Measurements from ENCODE around the gene RHBDF1. TPM values are rescaled to one million over a fixed set of nuclear protein-coding genes. Genes with fewer than 3 reads are reported as not detected.

The RHBDF1 gene
- total and polyA plus RNA-seq, 2 experiments from 2014 or later: 22.6 to 24.5 TPM

GRCh38 chr16:100989-101388 is 28.6 kb upstream of the RHBDF1 start:
- peaks cover 3% of the 10 kb centered on the region for H3K27me3 Mint-ChIP-seq (ENCODE audit: insufficient read depth, low read depth, poor library complexity)
- H3K4me1 Mint-ChIP-seq: no peaks in the 10 kb centered on the region
- no peak overlapping the region for H3K4me2 ChIP-seq
- H3K27ac ChIP-seq (ENCODE audit: low read depth): no peak overlapping the region
- H3K27me3 ChIP-seq (ENCODE audit: insufficient read depth): no peaks in the 10 kb centered on the region
- no peak for DNase-seq (ENCODE audit: low spot score)
- 0 out of 2 replicates have a peak, but pooled peaks cover 6% of the 10 kb centered on the region for H3F3A ChIP-seq (replicated peaks; ENCODE audit: low read depth)
- H2AFZ ChIP-seq: no peak overlapping the region
- H3K4me3 Mint-ChIP-seq: no peak overlapping the region
- no peaks in the 10 kb centered on the region for H3K36me3 ChIP-seq (ENCODE audit: insufficient read depth)
- no peaks in the 10 kb centered on the region for H3K9me3 Mint-ChIP-seq
- H3K4me1 ChIP-seq (ENCODE audit: insufficient read depth): no peaks in the 10 kb centered on the region
- H3K79me2 ChIP-seq (replicated peaks; ENCODE audit: insufficient read depth): no peaks in the 10 kb centered on the region
- no peak for ATAC-seq
- no peaks in the 10 kb centered on the region for H3K36me3 Mint-ChIP-seq (ENCODE audit: low read depth)
- peaks cover 2% of the 10 kb centered on the region for H4K20me1 ChIP-seq (replicated peaks; ENCODE audit: insufficient read depth)
- H3K4me3 ChIP-seq: no peak overlapping the region
- TF ChIP-seq, protein P1, sequence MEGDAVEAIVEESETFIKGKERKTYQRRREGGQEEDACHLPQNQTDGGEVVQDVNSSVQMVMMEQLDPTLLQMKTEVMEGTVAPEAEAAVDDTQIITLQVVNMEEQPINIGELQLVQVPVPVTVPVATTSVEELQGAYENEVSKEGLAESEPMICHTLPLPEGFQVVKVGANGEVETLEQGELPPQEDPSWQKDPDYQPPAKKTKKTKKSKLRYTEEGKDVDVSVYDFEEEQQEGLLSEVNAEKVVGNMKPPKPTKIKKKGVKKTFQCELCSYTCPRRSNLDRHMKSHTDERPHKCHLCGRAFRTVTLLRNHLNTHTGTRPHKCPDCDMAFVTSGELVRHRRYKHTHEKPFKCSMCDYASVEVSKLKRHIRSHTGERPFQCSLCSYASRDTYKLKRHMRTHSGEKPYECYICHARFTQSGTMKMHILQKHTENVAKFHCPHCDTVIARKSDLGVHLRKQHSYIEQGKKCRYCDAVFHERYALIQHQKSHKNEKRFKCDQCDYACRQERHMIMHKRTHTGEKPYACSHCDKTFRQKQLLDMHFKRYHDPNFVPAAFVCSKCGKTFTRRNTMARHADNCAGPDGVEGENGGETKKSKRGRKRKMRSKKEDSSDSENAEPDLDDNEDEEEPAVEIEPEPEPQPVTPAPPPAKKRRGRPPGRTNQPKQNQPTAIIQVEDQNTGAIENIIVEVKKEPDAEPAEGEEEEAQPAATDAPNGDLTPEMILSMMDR (conservative IDR thresholded peaks at IDR 0.05; ENCODE audit: low read depth in 2 of 2): no peak
- TF ChIP-seq, protein P2, sequence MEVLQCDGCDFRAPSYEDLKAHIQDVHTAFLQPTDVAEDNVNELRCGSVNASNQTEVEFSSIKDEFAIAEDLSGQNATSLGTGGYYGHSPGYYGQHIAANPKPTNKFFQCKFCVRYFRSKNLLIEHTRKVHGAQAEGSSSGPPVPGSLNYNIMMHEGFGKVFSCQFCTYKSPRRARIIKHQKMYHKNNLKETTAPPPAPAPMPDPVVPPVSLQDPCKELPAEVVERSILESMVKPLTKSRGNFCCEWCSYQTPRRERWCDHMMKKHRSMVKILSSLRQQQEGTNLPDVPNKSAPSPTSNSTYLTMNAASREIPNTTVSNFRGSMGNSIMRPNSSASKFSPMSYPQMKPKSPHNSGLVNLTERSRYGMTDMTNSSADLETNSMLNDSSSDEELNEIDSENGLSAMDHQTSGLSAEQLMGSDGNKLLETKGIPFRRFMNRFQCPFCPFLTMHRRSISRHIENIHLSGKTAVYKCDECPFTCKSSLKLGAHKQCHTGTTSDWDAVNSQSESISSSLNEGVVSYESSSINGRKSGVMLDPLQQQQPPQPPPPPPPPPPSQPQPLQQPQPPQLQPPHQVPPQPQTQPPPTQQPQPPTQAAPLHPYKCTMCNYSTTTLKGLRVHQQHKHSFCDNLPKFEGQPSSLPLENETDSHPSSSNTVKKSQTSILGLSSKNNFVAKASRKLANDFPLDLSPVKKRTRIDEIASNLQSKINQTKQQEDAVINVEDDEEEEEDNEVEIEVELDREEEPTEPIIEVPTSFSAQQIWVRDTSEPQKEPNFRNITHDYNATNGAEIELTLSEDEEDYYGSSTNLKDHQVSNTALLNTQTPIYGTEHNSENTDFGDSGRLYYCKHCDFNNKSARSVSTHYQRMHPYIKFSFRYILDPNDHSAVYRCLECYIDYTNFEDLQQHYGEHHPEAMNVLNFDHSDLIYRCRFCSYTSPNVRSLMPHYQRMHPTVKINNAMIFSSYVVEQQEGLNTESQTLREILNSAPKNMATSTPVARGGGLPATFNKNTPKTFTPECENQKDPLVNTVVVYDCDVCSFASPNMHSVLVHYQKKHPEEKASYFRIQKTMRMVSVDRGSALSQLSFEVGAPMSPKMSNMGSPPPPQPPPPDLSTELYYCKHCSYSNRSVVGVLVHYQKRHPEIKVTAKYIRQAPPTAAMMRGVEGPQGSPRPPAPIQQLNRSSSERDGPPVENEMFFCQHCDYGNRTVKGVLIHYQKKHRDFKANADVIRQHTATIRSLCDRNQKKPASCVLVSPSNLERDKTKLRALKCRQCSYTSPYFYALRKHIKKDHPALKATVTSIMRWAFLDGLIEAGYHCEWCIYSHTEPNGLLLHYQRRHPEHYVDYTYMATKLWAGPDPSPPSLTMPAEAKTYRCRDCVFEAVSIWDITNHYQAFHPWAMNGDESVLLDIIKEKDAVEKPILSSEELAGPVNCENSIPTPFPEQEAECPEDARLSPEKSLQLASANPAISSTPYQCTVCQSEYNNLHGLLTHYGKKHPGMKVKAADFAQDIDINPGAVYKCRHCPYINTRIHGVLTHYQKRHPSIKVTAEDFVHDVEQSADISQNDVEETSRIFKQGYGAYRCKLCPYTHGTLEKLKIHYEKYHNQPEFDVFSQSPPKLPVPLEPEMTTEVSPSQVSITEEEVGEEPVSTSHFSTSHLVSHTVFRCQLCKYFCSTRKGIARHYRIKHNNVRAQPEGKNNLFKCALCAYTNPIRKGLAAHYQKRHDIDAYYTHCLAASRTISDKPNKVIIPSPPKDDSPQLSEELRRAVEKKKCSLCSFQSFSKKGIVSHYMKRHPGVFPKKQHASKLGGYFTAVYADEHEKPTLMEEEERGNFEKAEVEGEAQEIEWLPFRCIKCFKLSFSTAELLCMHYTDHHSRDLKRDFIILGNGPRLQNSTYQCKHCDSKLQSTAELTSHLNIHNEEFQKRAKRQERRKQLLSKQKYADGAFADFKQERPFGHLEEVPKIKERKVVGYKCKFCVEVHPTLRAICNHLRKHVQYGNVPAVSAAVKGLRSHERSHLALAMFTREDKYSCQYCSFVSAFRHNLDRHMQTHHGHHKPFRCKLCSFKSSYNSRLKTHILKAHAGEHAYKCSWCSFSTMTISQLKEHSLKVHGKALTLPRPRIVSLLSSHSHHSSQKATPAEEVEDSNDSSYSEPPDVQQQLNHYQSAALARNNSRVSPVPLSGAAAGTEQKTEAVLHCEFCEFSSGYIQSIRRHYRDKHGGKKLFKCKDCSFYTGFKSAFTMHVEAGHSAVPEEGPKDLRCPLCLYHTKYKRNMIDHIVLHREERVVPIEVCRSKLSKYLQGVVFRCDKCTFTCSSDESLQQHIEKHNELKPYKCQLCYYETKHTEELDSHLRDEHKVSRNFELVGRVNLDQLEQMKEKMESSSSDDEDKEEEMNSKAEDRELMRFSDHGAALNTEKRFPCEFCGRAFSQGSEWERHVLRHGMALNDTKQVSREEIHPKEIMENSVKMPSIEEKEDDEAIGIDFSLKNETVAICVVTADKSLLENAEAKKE (CRISPR knock-in tag; IDR thresholded peaks at IDR 0.05): no peak
- TF ChIP-seq CREB1 (CRISPR knock-in tag; IDR thresholded peaks at IDR 0.05; ENCODE audit: low read depth) (no peak), NANOG (IDR thresholded peaks at IDR 0.05; ENCODE audit: borderline replicate concordance) (no peak), POLR2AphosphoS5 (IDR thresholded peaks at IDR 0.05; ENCODE audit: low read depth) (no peak)
- H3K9me2 ChIP-seq (ENCODE audit: insufficient read depth): no peaks in the 10 kb centered on the region
- H3K27ac Mint-ChIP-seq: no peak overlapping the region

Measured in GM23338 (cell line).